Sigmoid colon (tissue), 4 donors: ENCODE results near the gene TEDC1.

ENCODE experiments used
- CTCF ChIP-seq, 4 experiments: fragments of 450-650 bp in 3 of 4; fragments of 200-600 bp in 1 of 4; IDR thresholded peaks; one replicate each; pipeline ENCODE4 v1.5.1; 2016 to 2019; ENCODE audit warnings: antibody characterized with exemption in 4 of 4, mild to moderate bottlenecking in 3 of 4, moderate library complexity in 2 of 4
- EP300 ChIP-seq, 4 donors: sonication (generic); formaldehyde crosslinking; IDR thresholded peaks; one replicate each; pipeline ENCODE4 v1.6.1; 2017; ENCODE audit warnings: antibody characterized with exemption in 4 of 4
- POLR2A ChIP-seq, 2 donors: fragments of 450-650 bp; IDR thresholded peaks; one replicate each; pipeline ENCODE4 v1.6.1; 2016; ENCODE audit warnings: antibody characterized with exemption in 2 of 2, mild to moderate bottlenecking in 2 of 2, moderate library complexity in 2 of 2
- POLR2AphosphoS5 ChIP-seq, 4 donors: sonication (generic); formaldehyde crosslinking; IDR thresholded peaks; one replicate each; pipeline ENCODE4 v1.6.1; 2017; ENCODE audit warnings: antibody characterized with exemption in 4 of 4

- no peak for TF ChIP-seq CTCF (IDR thresholded peaks at IDR 0.05)
- TF ChIP-seq POLR2A (IDR thresholded peaks at IDR 0.05): no peak
- no peak for TF ChIP-seq EP300 (IDR thresholded peaks at IDR 0.05)
- TF ChIP-seq POLR2AphosphoS5 (IDR thresholded peaks at IDR 0.05): no peak
These were observed 34.1 kb upstream of the TEDC1 start for GRCh38 chr14:105456736-105457617.
